HEK293 (cell line): ENCODE measurements around the gene TOMM40.

ENCODE experiments used
- FEZF1 ChIP-seq: fragments of 450-650 bp; formaldehyde crosslinking; IDR thresholded peaks from 2 replicates; pipeline ENCODE4 v1.5.1; 2016; ENCODE audit warnings: missing biosample characterization, missing genetic modification characterization
- GLI2 ChIP-seq: fragments of 450-650 bp; formaldehyde crosslinking; IDR thresholded peaks from 2 replicates; pipeline ENCODE4; 2017; ENCODE audit warnings: missing biosample characterization, missing genetic modification characterization, low read depth, borderline replicate concordance
- HOXC10 ChIP-seq: sonication (generic); formaldehyde crosslinking; IDR thresholded peaks from 2 replicates; pipeline ENCODE4 v1.8.1; 2023; ENCODE audit warnings: mild to moderate bottlenecking, missing genetic modification reagents
- KLF1 ChIP-seq: fragments of 450-650 bp; formaldehyde crosslinking; IDR thresholded peaks from 2 replicates; pipeline ENCODE4 v1.5.1; 2016; ENCODE audit warnings: missing biosample characterization, missing genetic modification characterization
- KLF16 ChIP-seq: fragments of 450-650 bp; formaldehyde crosslinking; IDR thresholded peaks from 2 replicates; pipeline ENCODE4 v1.5.1; 2017; ENCODE audit warnings: missing biosample characterization, missing genetic modification characterization
- KLF17 ChIP-seq: fragments of 450-650 bp; formaldehyde crosslinking; IDR thresholded peaks from 2 replicates; pipeline ENCODE4 v1.5.1; 2016; ENCODE audit warnings: missing biosample characterization, missing genetic modification characterization
- KLF8 ChIP-seq: fragments of 450-650 bp; formaldehyde crosslinking; IDR thresholded peaks from 2 replicates; pipeline ENCODE4 v1.5.1; 2016; ENCODE audit warnings: missing biosample characterization, missing genetic modification characterization
- REPIN1 ChIP-seq: fragments of 450-650 bp; formaldehyde crosslinking; IDR thresholded peaks from 2 replicates; pipeline ENCODE4 v1.5.1; 2017; ENCODE audit warnings: missing biosample characterization, missing genetic modification characterization, low read depth
- SP2 ChIP-seq: fragments of 450-650 bp; formaldehyde crosslinking; IDR thresholded peaks from 2 replicates; pipeline ENCODE4 v1.5.1; 2016; ENCODE audit warnings: missing biosample characterization, missing genetic modification characterization
- WT1 ChIP-seq: fragments of 450-650 bp; formaldehyde crosslinking; IDR thresholded peaks from 2 replicates; pipeline ENCODE4 v1.5.1; 2016; ENCODE audit warnings: missing biosample characterization, missing genetic modification characterization
- ZBTB17 ChIP-seq: fragments of 450-650 bp; formaldehyde crosslinking; IDR thresholded peaks from 2 replicates; pipeline ENCODE4 v1.5.1; 2016; ENCODE audit warnings: missing biosample characterization, missing genetic modification characterization
- ZBTB21 ChIP-seq: fragments of 450-650 bp; formaldehyde crosslinking; IDR thresholded peaks from 2 replicates; pipeline ENCODE4 v1.5.1; 2017; ENCODE audit warnings: missing biosample characterization, missing genetic modification characterization
- ZEB2 ChIP-seq: fragments of 450-650 bp; formaldehyde crosslinking; IDR thresholded peaks from 2 replicates; pipeline ENCODE4 v1.5.1; 2016; ENCODE audit warnings: missing biosample characterization, missing genetic modification characterization
- ZFHX2 ChIP-seq: fragments of 450-650 bp; formaldehyde crosslinking; conservative IDR thresholded peaks from 2 replicates; pipeline ENCODE4 v1.5.1; 2016; ENCODE audit warnings: missing biosample characterization, missing genetic modification characterization
- ZFP41 ChIP-seq: fragments of 450-650 bp; formaldehyde crosslinking; IDR thresholded peaks from 2 replicates; pipeline ENCODE4 v1.5.1; 2016; ENCODE audit warnings: missing biosample characterization, missing genetic modification characterization, borderline replicate concordance
- ZNF133 ChIP-seq: fragments of 450-650 bp; formaldehyde crosslinking; IDR thresholded peaks from 2 replicates; pipeline ENCODE4 v1.5.1; 2016; ENCODE audit warnings: missing biosample characterization, missing genetic modification characterization
- ZNF140 ChIP-seq: fragments of 450-650 bp; formaldehyde crosslinking; IDR thresholded peaks from 2 replicates; pipeline ENCODE4 v1.5.1; 2016; ENCODE audit warnings: missing biosample characterization, missing genetic modification characterization
- ZNF18 ChIP-seq: fragments of 450-650 bp; formaldehyde crosslinking; IDR thresholded peaks from 2 replicates; pipeline ENCODE4 v1.5.1; 2016; ENCODE audit warnings: missing biosample characterization, missing genetic modification characterization
- ZNF2 ChIP-seq: fragments of 450-650 bp; formaldehyde crosslinking; IDR thresholded peaks from 2 replicates; pipeline ENCODE4 v1.5.1; 2016; ENCODE audit warnings: missing biosample characterization, missing genetic modification characterization
- ZNF513 ChIP-seq: fragments of 450-650 bp; IDR thresholded peaks from 2 replicates; pipeline ENCODE4 v1.5.1; 2018; ENCODE audit warnings: missing biosample characterization, missing genetic modification characterization
- ZNF561 ChIP-seq: fragments of 450-650 bp; IDR thresholded peaks from 2 replicates; pipeline ENCODE4 v1.5.1; 2018; ENCODE audit warnings: missing biosample characterization, missing genetic modification characterization, borderline replicate concordance
- ZNF600 ChIP-seq: fragments of 450-650 bp; formaldehyde crosslinking; IDR thresholded peaks from 2 replicates; pipeline ENCODE4 v1.5.1; 2016; ENCODE audit warnings: missing biosample characterization, missing genetic modification characterization
- ZNF654 ChIP-seq: fragments of 450-650 bp; formaldehyde crosslinking; IDR thresholded peaks from 2 replicates; pipeline ENCODE4 v1.5.1; 2016; ENCODE audit warnings: low read depth, missing biosample characterization, missing genetic modification characterization
- ZSCAN16 ChIP-seq: fragments of 450-650 bp; formaldehyde crosslinking; IDR thresholded peaks from 2 replicates; pipeline ENCODE4 v1.5.1; 2016; ENCODE audit warnings: missing biosample characterization, missing genetic modification characterization
- ZSCAN23 ChIP-seq: fragments of 450-650 bp; formaldehyde crosslinking; IDR thresholded peaks from 2 replicates; pipeline ENCODE4 v1.5.1; 2016; ENCODE audit warnings: missing biosample characterization, missing genetic modification characterization
- ZSCAN30 ChIP-seq: fragments of 450-650 bp; IDR thresholded peaks from 2 replicates; pipeline ENCODE4 v1.5.1; 2018; ENCODE audit warnings: missing biosample characterization, mild to moderate bottlenecking, missing genetic modification characterization, moderate library complexity
- ZXDB ChIP-seq: fragments of 450-650 bp; formaldehyde crosslinking; IDR thresholded peaks from 2 replicates; pipeline ENCODE4 v1.5.1; 2016; ENCODE audit warnings: missing biosample characterization, missing genetic modification characterization
- TF ChIP-seq, protein P1 (sequence below): fragments of 450-650 bp; formaldehyde crosslinking; IDR thresholded peaks from 2 replicates; pipeline ENCODE4 v1.5.1; 2016; ENCODE audit warnings: missing biosample characterization, missing genetic modification characterization, borderline replicate concordance
- TF ChIP-seq, protein P2 (sequence below): fragments of 450-650 bp; formaldehyde crosslinking; IDR thresholded peaks from 2 replicates; pipeline ENCODE4 v1.5.1; 2017; ENCODE audit warnings: missing biosample characterization, missing genetic modification characterization
- TF ChIP-seq, protein P3 (sequence below): fragments of 450-650 bp; formaldehyde crosslinking; IDR thresholded peaks from 2 replicates; pipeline ENCODE4 v1.5.1; 2016; ENCODE audit warnings: missing biosample characterization, missing genetic modification characterization

Gene TOMM40

GRCh38 chr19:44891016-44891882 is at the start of gene TOMM40 (continued):
- TF ChIP-seq, protein P1, sequence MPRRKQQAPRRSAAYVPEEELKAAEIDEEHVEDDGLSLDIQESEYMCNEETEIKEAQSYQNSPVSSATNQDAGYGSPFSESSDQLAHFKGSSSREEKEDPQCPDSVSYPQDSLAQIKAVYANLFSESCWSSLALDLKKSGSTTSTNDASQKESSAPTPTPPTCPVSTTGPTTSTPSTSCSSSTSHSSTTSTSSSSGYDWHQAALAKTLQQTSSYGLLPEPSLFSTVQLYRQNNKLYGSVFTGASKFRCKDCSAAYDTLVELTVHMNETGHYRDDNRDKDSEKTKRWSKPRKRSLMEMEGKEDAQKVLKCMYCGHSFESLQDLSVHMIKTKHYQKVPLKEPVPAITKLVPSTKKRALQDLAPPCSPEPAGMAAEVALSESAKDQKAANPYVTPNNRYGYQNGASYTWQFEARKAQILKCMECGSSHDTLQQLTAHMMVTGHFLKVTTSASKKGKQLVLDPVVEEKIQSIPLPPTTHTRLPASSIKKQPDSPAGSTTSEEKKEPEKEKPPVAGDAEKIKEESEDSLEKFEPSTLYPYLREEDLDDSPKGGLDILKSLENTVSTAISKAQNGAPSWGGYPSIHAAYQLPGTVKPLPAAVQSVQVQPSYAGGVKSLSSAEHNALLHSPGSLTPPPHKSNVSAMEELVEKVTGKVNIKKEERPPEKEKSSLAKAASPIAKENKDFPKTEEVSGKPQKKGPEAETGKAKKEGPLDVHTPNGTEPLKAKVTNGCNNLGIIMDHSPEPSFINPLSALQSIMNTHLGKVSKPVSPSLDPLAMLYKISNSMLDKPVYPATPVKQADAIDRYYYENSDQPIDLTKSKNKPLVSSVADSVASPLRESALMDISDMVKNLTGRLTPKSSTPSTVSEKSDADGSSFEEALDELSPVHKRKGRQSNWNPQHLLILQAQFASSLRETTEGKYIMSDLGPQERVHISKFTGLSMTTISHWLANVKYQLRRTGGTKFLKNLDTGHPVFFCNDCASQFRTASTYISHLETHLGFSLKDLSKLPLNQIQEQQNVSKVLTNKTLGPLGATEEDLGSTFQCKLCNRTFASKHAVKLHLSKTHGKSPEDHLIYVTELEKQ (tag by site-specific recombination), result no peak
- TF ChIP-seq KLF8 (tag by site-specific recombination) (peak; percentile 21; the same call in 1 of the 2 replicates), ZNF600 (tag by site-specific recombination) (no peak), ZFHX2 (tag by site-specific recombination) (no peak; the same call in 1 of the 2 replicates), ZNF2 (no peak), ZSCAN23 (tag by site-specific recombination) (no peak), SP2 (peak; percentile 97), ZEB2 (tag by site-specific recombination) (no peak), HOXC10 (CRISPR knock-in tag) (no peak), KLF1 (tag by site-specific recombination) (no peak), ZNF18 (tag by site-specific recombination) (no peak), ZNF140 (tag by site-specific recombination) (no peak), ZFP41 (tag by site-specific recombination) (no peak), ZNF513 (tag by site-specific recombination) (no peak), FEZF1 (tag by site-specific recombination) (no peak), ZBTB21 (tag by site-specific recombination) (no peak), WT1 (tag by site-specific recombination) (no peak), GLI2 (no peak), ZNF561 (peak; percentile 49; the same call in 1 of the 2 replicates), ZSCAN16 (no peak), ZSCAN30 (tag by site-specific recombination) (0 out of 2 replicates have a peak, but pooled peaks have one; percentile 47), KLF17 (tag by site-specific recombination) (no peak), ZNF133 (tag by site-specific recombination) (no peak), ZXDB (tag by site-specific recombination) (peak; percentile 8; the same call in 1 of the 2 replicates), ZBTB17 (no peak), ZNF654 (tag by site-specific recombination) (no peak), REPIN1 (tag by site-specific recombination) (no peak), KLF16 (peak; percentile 48; the same call in 1 of the 2 replicates)
- TF ChIP-seq, protein P2, sequence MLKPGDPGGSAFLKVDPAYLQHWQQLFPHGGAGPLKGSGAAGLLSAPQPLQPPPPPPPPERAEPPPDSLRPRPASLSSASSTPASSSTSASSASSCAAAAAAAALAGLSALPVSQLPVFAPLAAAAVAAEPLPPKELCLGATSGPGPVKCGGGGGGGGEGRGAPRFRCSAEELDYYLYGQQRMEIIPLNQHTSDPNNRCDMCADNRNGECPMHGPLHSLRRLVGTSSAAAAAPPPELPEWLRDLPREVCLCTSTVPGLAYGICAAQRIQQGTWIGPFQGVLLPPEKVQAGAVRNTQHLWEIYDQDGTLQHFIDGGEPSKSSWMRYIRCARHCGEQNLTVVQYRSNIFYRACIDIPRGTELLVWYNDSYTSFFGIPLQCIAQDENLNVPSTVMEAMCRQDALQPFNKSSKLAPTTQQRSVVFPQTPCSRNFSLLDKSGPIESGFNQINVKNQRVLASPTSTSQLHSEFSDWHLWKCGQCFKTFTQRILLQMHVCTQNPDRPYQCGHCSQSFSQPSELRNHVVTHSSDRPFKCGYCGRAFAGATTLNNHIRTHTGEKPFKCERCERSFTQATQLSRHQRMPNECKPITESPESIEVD (tag by site-specific recombination), result no peak
- TF ChIP-seq, protein P3, sequence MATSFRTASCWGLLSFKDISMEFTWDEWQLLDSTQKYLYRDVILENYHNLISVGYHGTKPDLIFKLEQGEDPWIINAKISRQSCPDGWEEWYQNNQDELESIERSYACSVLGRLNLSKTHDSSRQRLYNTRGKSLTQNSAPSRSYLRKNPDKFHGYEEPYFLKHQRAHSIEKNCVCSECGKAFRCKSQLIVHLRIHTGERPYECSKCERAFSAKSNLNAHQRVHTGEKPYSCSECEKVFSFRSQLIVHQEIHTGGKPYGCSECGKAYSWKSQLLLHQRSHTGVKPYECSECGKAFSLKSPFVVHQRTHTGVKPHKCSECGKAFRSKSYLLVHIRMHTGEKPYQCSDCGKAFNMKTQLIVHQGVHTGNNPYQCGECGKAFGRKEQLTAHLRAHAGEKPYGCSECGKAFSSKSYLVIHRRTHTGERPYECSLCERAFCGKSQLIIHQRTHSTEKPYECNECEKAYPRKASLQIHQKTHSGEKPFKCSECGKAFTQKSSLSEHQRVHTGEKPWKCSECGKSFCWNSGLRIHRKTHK (tag by site-specific recombination), result no peak
